Caco-2 (cell line): ENCODE measurements around the gene LRRC8A. TPM values are rescaled to one million over a fixed set of nuclear protein-coding genes. Genes with fewer than 3 reads are reported as not detected.

Experiments
- BruUV-seq: library from RNA; stranded (reverse); fragments of 400-500 nt; replicated peaks from 2 replicates; lab custom pipeline; 2021; lab: Mats Ljungman, UMichigan
- CTCF ChIA-PET: fragments of 300-600 bp; sonication (Branson Sonifier 250); formaldehyde crosslinking; loops from one replicate; lab custom pipeline; 2022; ENCODE audit warnings: antibody characterized with exemption; lab: Charles Lee
- POLR2A ChIA-PET: fragments of 300-600 bp; sonication (Branson Sonifier 250); formaldehyde crosslinking; loops from one replicate; lab custom pipeline; 2022; ENCODE audit warnings: antibody characterized with exemption; lab: Charles Lee
- DNase-seq, 2 experiments: peaks; one replicate each; pipeline versions ENCODE4 v3.0.0 to v3.0.0-alpha.2; 2020 to 2022
- H3K27me3 ChIP-seq: replicated peaks from 2 replicates; pipeline ENCODE4 v1.6.0; 2011; ENCODE audit warnings: low read length; ENCODE audit not compliant: control insufficient read depth, insufficient read depth
- H3K36me3 ChIP-seq: 2 replicates; pipeline ENCODE4 v1.5.1; 2011; ENCODE audit warnings: low read length; ENCODE audit not compliant: control insufficient read depth, insufficient read depth
- H3K4me1 ChIP-seq: fragments of 250-450 bp; sonication (Bioruptor Pico); 2 replicates; pipeline ENCODE4 v1.5.1; 2020; ENCODE audit warnings: mild to moderate bottlenecking
- H3K4me3 ChIP-seq: 2 replicates; pipeline ENCODE4 v1.5.1; 2011; ENCODE audit warnings: low read depth, mild to moderate bottlenecking, control low read depth, low read length
- H3K9me3 ChIP-seq: fragments of 250-450 bp; sonication (Bioruptor Pico); 2 replicates; pipeline ENCODE4 v1.5.1; 2020; ENCODE audit warnings: mild to moderate bottlenecking, moderate library complexity
- H3K27ac Mint-ChIP-seq: one replicate; pipeline ENCODE4 v1.8.0; 2022; ENCODE audit warnings: mixed read lengths; ENCODE audit not compliant: unreplicated experiment
- H3K27me3 Mint-ChIP-seq: one replicate; pipeline ENCODE4 v1.8.0; 2022; ENCODE audit warnings: mixed read lengths; ENCODE audit not compliant: insufficient read depth, unreplicated experiment
- H3K36me3 Mint-ChIP-seq: one replicate; pipeline ENCODE4 v1.8.0; 2022; ENCODE audit warnings: mild to moderate bottlenecking, mixed read lengths; ENCODE audit not compliant: insufficient read depth, unreplicated experiment
- H3K4me1 Mint-ChIP-seq: one replicate; pipeline ENCODE4 v1.8.0; 2022; ENCODE audit warnings: low read depth, mixed read lengths; ENCODE audit not compliant: unreplicated experiment
- H3K4me3 Mint-ChIP-seq: one replicate; pipeline ENCODE4 v1.8.0; 2022; ENCODE audit warnings: mild to moderate bottlenecking, moderate library complexity, mixed read lengths; ENCODE audit not compliant: unreplicated experiment
- H3K9me3 Mint-ChIP-seq: one replicate; pipeline ENCODE4 v1.8.0; 2022; ENCODE audit warnings: mixed read lengths; ENCODE audit not compliant: unreplicated experiment
- CTCF ChIP-seq, 2 experiments: fragments of 200-600 bp in 1 of 2; IDR thresholded peaks; 1 replicate in 1 of 2; 2 replicates in 1 of 2; pipeline versions ENCODE4 v1.5.1 to v1.8.0; 2011 to 2022; ENCODE audit warnings: antibody characterized with exemption in 1 of 2, control low read depth in 1 of 2, inconsistent platforms in 1 of 2, low read depth in 1 of 2, low read length in 1 of 2, mild to moderate bottlenecking in 1 of 2, moderate library complexity in 1 of 2; ENCODE audit not compliant: insufficient read depth in 1 of 2, severe bottlenecking in 1 of 2, unreplicated experiment in 1 of 2
- intact Hi-C: fragments of 100-400 bp; cut with micrococcal nuclease; formaldehyde crosslinking; loops from one replicate; pipeline ENCODE4 v1.10.0; 2022; ENCODE audit not compliant: unreplicated experiment
- total RNA-seq: library from RNA; stranded (reverse); gene quantifications from 2 replicates; pipeline ENCODE4 v1.2.3, GENCODE V29; 2022

LRRC8A gene
- total RNA-seq, 1 experiment from 2014 or later: 21.9 TPM

- no peak overlapping the region for H3K4me3 ChIP-seq
- H3K4me1 ChIP-seq: peaks cover 4% of the 10 kb centered on the region; the same call in 1 of the 2 replicates
- peaks cover 46% of the 10 kb centered on the region for H3K36me3 Mint-ChIP-seq
- no peaks in the 10 kb centered on the region for H3K4me1 Mint-ChIP-seq
- no peaks in the 10 kb centered on the region for H3K9me3 ChIP-seq
- BruUV-seq: no TSS peak
- H3K9me3 Mint-ChIP-seq: no peaks in the 10 kb centered on the region
- H3K27me3 Mint-ChIP-seq: no peaks in the 10 kb centered on the region
- ChIA-PET POLR2A (no interaction called here), CTCF (no interaction called here)
- intact Hi-C loops: no loop called here
- H3K4me3 Mint-ChIP-seq: no peak overlapping the region
- DNase-seq: no peak
- peaks cover 2% of the 10 kb centered on the region; the same call in 1 of the 2 replicates for H3K36me3 ChIP-seq
- no peak overlapping the region for H3K27ac Mint-ChIP-seq
- no peaks in the 10 kb centered on the region for H3K27me3 ChIP-seq
- no peak for TF ChIP-seq CTCF (IDR thresholded peaks at IDR 0.05; ENCODE audit: insufficient read depth in 1 of 2, low read depth in 1 of 2, low read length in 1 of 2, severe bottlenecking in 1 of 2, unreplicated experiment in 1 of 2)
Measured at GRCh38 chr9:128887049-128887448, 5.1 kb downstream of the LRRC8A start.

GRCh38 chr9:128887914-128888350 lies 6.0 kb downstream of the LRRC8A start:
- Mint-ChIP-seq H3K4me1 (no peaks in the 10 kb centered on the region), H3K27ac (no peak overlapping the region), H3K4me3 (no peak overlapping the region), H3K27me3 (no peaks in the 10 kb centered on the region), H3K9me3 (no peaks in the 10 kb centered on the region), H3K36me3 (peaks cover 37% of the 10 kb centered on the region)
- BruUV-seq: no TSS peak
- ChIA-PET POLR2A (interaction anchor here (0.6 kb wide), 1 partner anchor 56 kb away, joined by 3 read pairs; no protein-coding TSS in a partner anchor), CTCF (no interaction called here)
- H3K36me3 ChIP-seq: peaks cover 2% of the 10 kb centered on the region; the same call in 1 of the 2 replicates
- H3K4me1 ChIP-seq: peaks cover 4% of the 10 kb centered on the region; the same call in 1 of the 2 replicates
- H3K4me3 ChIP-seq: no peak overlapping the region
- no peaks in the 10 kb centered on the region for H3K9me3 ChIP-seq
- no peak for DNase-seq
- H3K27me3 ChIP-seq: no peaks in the 10 kb centered on the region
- intact Hi-C loops: no loop called here
- no peak for TF ChIP-seq CTCF (IDR thresholded peaks at IDR 0.05; ENCODE audit: insufficient read depth in 1 of 2, low read depth in 1 of 2, low read length in 1 of 2, severe bottlenecking in 1 of 2, unreplicated experiment in 1 of 2)

GRCh38 chr9:128891321-128892220 lies 9.6 kb downstream of the LRRC8A start:
- BruUV-seq: no TSS peak
- POLR2A ChIA-PET: no interaction called here
- Mint-ChIP-seq H3K4me3 (no peak overlapping the region), H3K27ac (no peak overlapping the region), H3K27me3 (no peaks in the 10 kb centered on the region), H3K36me3 (peaks cover 46% of the 10 kb centered on the region), H3K4me1 (no peaks in the 10 kb centered on the region), H3K9me3 (no peaks in the 10 kb centered on the region)
- intact Hi-C loops: no loop called here
- Histone ChIP-seq H3K27me3 (no peaks in the 10 kb centered on the region), H3K36me3 (no peaks in the 10 kb centered on the region; the same call in 1 of the 2 replicates), H3K4me3 (no peak overlapping the region), H3K9me3 (no peaks in the 10 kb centered on the region), H3K4me1 (no peaks in the 10 kb centered on the region)
- CTCF ChIA-PET: no interaction called here
- TF ChIP-seq CTCF (IDR thresholded peaks at IDR 0.05; ENCODE audit: insufficient read depth in 1 of 2, low read depth in 1 of 2, low read length in 1 of 2, severe bottlenecking in 1 of 2, unreplicated experiment in 1 of 2): no peak
- DNase-seq: no peak
